GM19043 (cell line): ENCODE data around the gene TOMM20L.

ENCODE experiments used
- ATAC-seq: cut with Tn5 transposase; IDR thresholded peaks from one replicate; pipeline ENCODE4 v1.9.1; 2021; ENCODE audit warnings: low read depth; ENCODE audit not compliant: unreplicated experiment

Gene TOMM20L

GRCh38 chr14:58426670-58427280 is 31.0 kb downstream of the TOMM20L start:
- no peak for ATAC-seq

GRCh38 chr14:58427281-58428117 is 31.8 kb downstream of the TOMM20L start, which contains the start of the genes KIAA0586 and TIMM9:
Gene KIAA0586 (plus strand): TSS chr14:58427719. CDS start chr14:58428265, 546 bp downstream.
Gene TIMM9 (minus strand): TSS chr14:58427531. CDS start chr14:58411945, 15,586 bp downstream.
- peak; percentile 91 for ATAC-seq

- no peak for ATAC-seq
Measured at GRCh38 chr14:58428118-58428683, 32.5 kb downstream of the TOMM20L start.

GRCh38 chr14:58430156-58430555 is 34.4 kb downstream of the TOMM20L start:
- no peak for ATAC-seq

GRCh38 chr14:58439476-58439875 is 43.7 kb downstream of the TOMM20L start:
- no peak for ATAC-seq

GRCh38 chr14:58444627-58445026 is 48.9 kb downstream of the TOMM20L start:
- ATAC-seq: no peak

GRCh38 chr14:58455593-58456265 is 60.0 kb downstream of the TOMM20L start:
- ATAC-seq: no peak
